ENCODE results near the gene S100A2.
"Not testable (repeated sequence)": the region's sequence is repeated elsewhere in the genome, so short reads cannot be mapped to it uniquely, and the experiment has no call there.

S100A2 gene

GRCh38 chr1:153598309-153599172 is 32.9 kb upstream of the S100A2 start:
- H3K4me3 ChIP-seq (replicated peaks; ENCODE audit: insufficient read depth, low read length): no peak overlapping the region
- H3K27ac ChIP-seq (replicated peaks): peak overlapping the region; percentile 60

GRCh38 chr1:153597206-153597605 is 31.6 kb upstream of the S100A2 start:
- Histone ChIP-seq H3K27me3 (ENCODE audit: insufficient read depth, poor library complexity, severe bottlenecking) (no peaks in the 10 kb centered on the region), H3K27ac (replicated peaks) (no peak overlapping the region), H3K4me3 (replicated peaks; ENCODE audit: insufficient read depth, low read length) (no peak overlapping the region)
- no peak for DNase-seq (ENCODE audit: low read depth in 1 of 2, low spot score in 1 of 2)
- TF ChIP-seq POLR2AphosphoS5 (IDR thresholded peaks at IDR 0.05; ENCODE audit: low read depth) (no peak), SPI1 (IDR thresholded peaks at IDR 0.05; ENCODE audit: borderline replicate concordance, low read depth) (no peak), REST (IDR thresholded peaks at IDR 0.05; ENCODE audit: insufficient replicate concordance, low read depth) (no peak), CTCF (IDR thresholded peaks at IDR 0.05; ENCODE audit: insufficient read depth, low read length) (no peak), GABPA (IDR thresholded peaks at IDR 0.05; ENCODE audit: low read depth) (no peak)

More at GRCh38 chr1:153598309-153599172, 32.9 kb upstream of the S100A2 start:
- DNase-seq (ENCODE audit: low read depth in 1 of 2, low spot score in 1 of 2): peak; percentile 47 to 90
- H3K27me3 ChIP-seq (ENCODE audit: insufficient read depth, poor library complexity, severe bottlenecking): no peaks in the 10 kb centered on the region
- TF ChIP-seq SPI1 (IDR thresholded peaks at IDR 0.05; ENCODE audit: borderline replicate concordance, low read depth) (peak; percentile 97), POLR2AphosphoS5 (IDR thresholded peaks at IDR 0.05; ENCODE audit: low read depth) (peak; percentile 70), GABPA (IDR thresholded peaks at IDR 0.05; ENCODE audit: low read depth) (no peak)

- Histone ChIP-seq H3K4me3 (replicated peaks; ENCODE audit: insufficient read depth, low read length) (no peak overlapping the region), H3K27ac (replicated peaks) (no peak overlapping the region), H3K27me3 (ENCODE audit: insufficient read depth, poor library complexity, severe bottlenecking) (no peaks in the 10 kb centered on the region)
- TF ChIP-seq POLR2AphosphoS5 (IDR thresholded peaks at IDR 0.05; ENCODE audit: low read depth): no peak
- no peak for TF ChIP-seq SPI1 (IDR thresholded peaks at IDR 0.05; ENCODE audit: borderline replicate concordance, low read depth)
- TF ChIP-seq CTCF (IDR thresholded peaks at IDR 0.05; ENCODE audit: insufficient read depth, low read length): no peak
- no peak for TF ChIP-seq REST (IDR thresholded peaks at IDR 0.05; ENCODE audit: insufficient replicate concordance, low read depth)
- TF ChIP-seq GABPA (IDR thresholded peaks at IDR 0.05; ENCODE audit: low read depth): no peak
- DNase-seq (ENCODE audit: low read depth in 1 of 2, low spot score in 1 of 2): no peak
These were observed 27.1 kb upstream of the S100A2 start for GRCh38 chr1:153592748-153593147.

- Histone ChIP-seq H3K27ac (replicated peaks) (no peak overlapping the region), H3K27me3 (ENCODE audit: insufficient read depth, poor library complexity, severe bottlenecking) (peaks cover 4% of the 10 kb centered on the region), H3K4me3 (replicated peaks; ENCODE audit: insufficient read depth, low read length) (no peak overlapping the region)
- no peak for DNase-seq (ENCODE audit: low read depth in 1 of 2, low spot score in 1 of 2)
- no peak for TF ChIP-seq CTCF (IDR thresholded peaks at IDR 0.05; ENCODE audit: insufficient read depth, low read length)
- no peak for TF ChIP-seq GABPA (IDR thresholded peaks at IDR 0.05; ENCODE audit: low read depth)
- no peak for TF ChIP-seq POLR2AphosphoS5 (IDR thresholded peaks at IDR 0.05; ENCODE audit: low read depth)
- no peak for TF ChIP-seq SPI1 (IDR thresholded peaks at IDR 0.05; ENCODE audit: borderline replicate concordance, low read depth)
- no peak for TF ChIP-seq REST (IDR thresholded peaks at IDR 0.05; ENCODE audit: insufficient replicate concordance, low read depth)
These were observed 22.8 kb upstream of the S100A2 start for GRCh38 chr1:153588482-153588881.

- not testable (repeated sequence) for H3K27me3 ChIP-seq (ENCODE audit: insufficient read depth, poor library complexity, severe bottlenecking); H3K27ac ChIP-seq (replicated peaks); H3K4me3 ChIP-seq (replicated peaks; ENCODE audit: insufficient read depth, low read length); DNase-seq (ENCODE audit: low read depth in 1 of 2, low spot score in 1 of 2)
These were observed 22.4 kb upstream of the S100A2 start for GRCh38 chr1:153588033-153588432.

Data from HL-60 (cell line).